A549 (cell line): ENCODE data around the gene PVALEF.

Source experiments
- CEBPB ChIP-seq, 2 experiments: fragments of >200 bp in 1 of 2; sonication (Bioruptor Twin) in 1 of 2; formaldehyde crosslinking in 1 of 2; IDR thresholded peaks; 2 replicates each; pipeline ENCODE4 v1.6.1; 2012 to 2016
- CTCF ChIP-seq: fragments of >200 bp; sonication (Bioruptor Twin); formaldehyde crosslinking; IDR thresholded peaks from 3 replicates; pipeline ENCODE4 v1.5.1; 2016
- EP300 ChIP-seq, 2 experiments: fragments of >200 bp; sonication (Bioruptor Twin); formaldehyde crosslinking; IDR thresholded peaks; 2 replicates in 1 of 2; 3 replicates in 1 of 2; pipeline ENCODE4 v1.6.1; 2016 to 2017
- ESRRA ChIP-seq: fragments of 150-350 bp; IDR thresholded peaks from 2 replicates; pipeline ENCODE4 v1.6.1; 2014; ENCODE audit warnings: mild to moderate bottlenecking, low read length, borderline replicate concordance
- HDAC2 ChIP-seq: fragments of 200-600 bp; sonication (generic); IDR thresholded peaks from 2 replicates; pipeline ENCODE4 v1.6.1; 2016
- NPAS2 ChIP-seq: fragments of 250-450 bp; sonication (Bioruptor Pico); IDR thresholded peaks from 2 replicates; pipeline ENCODE4 v1.8.0; 2022; ENCODE audit warnings: mild to moderate bottlenecking, moderate library complexity, borderline replicate concordance
- POLR2A ChIP-seq: IDR thresholded peaks from 2 replicates; pipeline ENCODE4 v1.6.1; 2012; ENCODE audit warnings: mild to moderate bottlenecking, low read length
- RAD21 ChIP-seq, 2 experiments: fragments of >200 bp in 1 of 2; sonication (Bioruptor Twin) in 1 of 2; formaldehyde crosslinking in 1 of 2; IDR thresholded peaks in 1 of 2; conservative IDR thresholded peaks in 1 of 2; 2 replicates in 1 of 2; 3 replicates in 1 of 2; pipeline ENCODE4 v1.6.1; 2012 to 2018; ENCODE audit warnings: inconsistent platforms in 1 of 2
- RFX5 ChIP-seq: fragments of 450-650 bp; IDR thresholded peaks from 2 replicates; pipeline ENCODE4 v1.7.1; 2014; ENCODE audit warnings: antibody characterized with exemption, mild to moderate bottlenecking, moderate library complexity
- USF2 ChIP-seq: fragments of 450-650 bp; IDR thresholded peaks from 2 replicates; pipeline ENCODE4 v1.6.1; 2014; ENCODE audit warnings: antibody characterized with exemption

DNA sequence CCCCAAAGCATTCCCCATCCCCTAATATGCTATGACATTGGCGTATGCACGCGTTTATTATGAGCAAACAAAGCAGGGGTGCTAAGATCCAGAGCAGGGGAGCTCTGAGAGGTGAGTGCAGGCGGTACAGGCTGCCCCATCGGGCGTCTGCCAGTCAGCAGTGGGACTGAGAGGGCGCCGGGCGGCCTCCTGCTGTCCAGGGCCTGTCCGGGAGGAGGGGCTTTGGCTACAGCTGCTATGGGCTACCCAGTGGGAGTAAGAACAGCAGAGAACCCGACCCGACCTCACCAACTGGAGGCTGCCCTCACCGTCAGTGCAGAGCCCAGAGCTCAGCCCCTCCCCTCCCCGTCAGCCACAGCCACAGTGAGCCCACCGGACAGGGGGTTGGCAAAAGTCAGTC is 19.2 kb downstream of the PVALEF start:
- TF ChIP-seq POLR2A = no peak
- TF ChIP-seq RFX5 = no peak
- TF ChIP-seq HDAC2 = no peak
- TF ChIP-seq ESRRA = no peak
- no peak for TF ChIP-seq EP300 (IDR thresholded peaks at IDR 0.05)
- TF ChIP-seq CTCF = no peak
- TF ChIP-seq CEBPB (IDR thresholded peaks at IDR 0.05) = no peak
- no peak for TF ChIP-seq NPAS2 (CRISPR knock-in tag)
- no peak for TF ChIP-seq RAD21 (conservative IDR thresholded peaks at IDR 0.05 in 1 of 2, IDR thresholded peaks at IDR 0.05 in 1 of 2)
- no peak for TF ChIP-seq USF2
